Gastrocnemius medialis (tissue), 4 donors: ENCODE measurements around the gene FRAT1.

Source experiments
- CTCF ChIP-seq, 5 experiments: fragments of 450-650 bp in 3 of 5; fragments of 200-600 bp in 2 of 5; sonication (generic) in 2 of 5; IDR thresholded peaks in 4 of 5; conservative IDR thresholded peaks in 1 of 5; 1 replicate in 4 of 5; 2 replicates in 1 of 5; pipeline ENCODE4 v1.5.1; 2016 to 2019; ENCODE audit warnings: antibody characterized with exemption in 5 of 5, mild to moderate bottlenecking in 3 of 5, moderate library complexity in 3 of 5
- POLR2A ChIP-seq, 2 donors: fragments of 450-650 bp; IDR thresholded peaks; one replicate each; pipeline ENCODE4 v1.6.1; 2017; ENCODE audit warnings: antibody characterized with exemption in 2 of 2, mild to moderate bottlenecking in 2 of 2, moderate library complexity in 2 of 2

- TF ChIP-seq CTCF (IDR thresholded peaks at IDR 0.05 in 4 of 5, conservative IDR thresholded peaks at IDR 0.05 in 1 of 5) (no peak), POLR2A (IDR thresholded peaks at IDR 0.05) (no peak)
These were observed 45.4 kb upstream of the FRAT1 start for GRCh38 chr10:97273700-97274099.
